ENCODE data around the gene LRMDA. TPM values are rescaled to one million over a fixed set of nuclear protein-coding genes. Genes with fewer than 3 reads are reported as not detected.

The LRMDA gene
- total RNA-seq, 1 experiment from 2014 or later, result 4.8 TPM

- ChIA-PET POLR2A (no interaction called here), RAD21 (ENCODE audit: low non-redundant PET in 1 of 2, low total read pairs in 2 of 2, uncharacterized antibody in 2 of 2, unreplicated experiment in 2 of 2) (no interaction called here), CTCF (no interaction called here)
- Histone ChIP-seq H3K9me3 (ENCODE audit: control insufficient read depth in 1 of 2, insufficient read depth in 1 of 2, low read depth in 1 of 2, low read length in 2 of 2) (no peaks in the 10 kb centered on the region), H3K9ac (ENCODE audit: low read length) (no peak overlapping the region), H3K27ac (ENCODE audit: low read depth, low read length) (no peak overlapping the region), H3K27me3 (ENCODE audit: insufficient read depth, low read length) (peaks cover 4% of the 10 kb centered on the region; the same call in 1 of the 2 replicates), H3K4me2 (ENCODE audit: low read length) (peak overlapping the region; percentile 46), H3K4me1 (ENCODE audit: control insufficient read depth in 1 of 2, insufficient read depth in 2 of 2, low read length in 2 of 2) (peaks cover 27 to 37% of the 10 kb centered on the region in 2 experiments), H3K9me2 (ENCODE audit: insufficient read depth) (no peaks in the 10 kb centered on the region), H3K79me2 (ENCODE audit: insufficient read depth, low read length) (no peaks in the 10 kb centered on the region), H2AFZ (ENCODE audit: low read depth, low read length, poor library complexity, severe bottlenecking) (no peak overlapping the region), H3K36me3 (ENCODE audit: control insufficient read depth in 1 of 2, insufficient read depth in 2 of 2, low read length in 2 of 2) (no peaks in the 10 kb centered on the region), H4K20me1 (ENCODE audit: insufficient read depth) (no peaks in the 10 kb centered on the region), H3K4me3 (replicated peaks in 1 of 2; ENCODE audit: low read depth in 1 of 2, low read length in 2 of 2) (no peak overlapping the region)
- BruUV-seq (replicated peaks), result no TSS peak
- intact Hi-C loops (cut with micrococcal nuclease), result no loop called here
- TF ChIP-seq EGR1 (IDR thresholded peaks at IDR 0.05; ENCODE audit: low read depth), result no peak
- TF ChIP-seq, protein P1, sequence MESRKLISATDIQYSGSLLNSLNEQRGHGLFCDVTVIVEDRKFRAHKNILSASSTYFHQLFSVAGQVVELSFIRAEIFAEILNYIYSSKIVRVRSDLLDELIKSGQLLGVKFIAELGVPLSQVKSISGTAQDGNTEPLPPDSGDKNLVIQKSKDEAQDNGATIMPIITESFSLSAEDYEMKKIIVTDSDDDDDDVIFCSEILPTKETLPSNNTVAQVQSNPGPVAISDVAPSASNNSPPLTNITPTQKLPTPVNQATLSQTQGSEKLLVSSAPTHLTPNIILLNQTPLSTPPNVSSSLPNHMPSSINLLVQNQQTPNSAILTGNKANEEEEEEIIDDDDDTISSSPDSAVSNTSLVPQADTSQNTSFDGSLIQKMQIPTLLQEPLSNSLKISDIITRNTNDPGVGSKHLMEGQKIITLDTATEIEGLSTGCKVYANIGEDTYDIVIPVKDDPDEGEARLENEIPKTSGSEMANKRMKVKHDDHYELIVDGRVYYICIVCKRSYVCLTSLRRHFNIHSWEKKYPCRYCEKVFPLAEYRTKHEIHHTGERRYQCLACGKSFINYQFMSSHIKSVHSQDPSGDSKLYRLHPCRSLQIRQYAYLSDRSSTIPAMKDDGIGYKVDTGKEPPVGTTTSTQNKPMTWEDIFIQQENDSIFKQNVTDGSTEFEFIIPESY (IDR thresholded peaks at IDR 0.05; ENCODE audit: extremely low read depth, insufficient replicate concordance, low read length), result no peak
- TF ChIP-seq MAX (IDR thresholded peaks at IDR 0.05), result no peak
- TF ChIP-seq REST (IDR thresholded peaks at IDR 0.05; ENCODE audit: low read depth), result no peak
- TF ChIP-seq ZNF274 (IDR thresholded peaks at IDR 0.05; ENCODE audit: low read depth, low read length), result no peak
- TF ChIP-seq FOSL1 (IDR thresholded peaks at IDR 0.05; ENCODE audit: low read depth), result no peak
- TF ChIP-seq POLR2A (IDR thresholded peaks at IDR 0.05; ENCODE audit: borderline replicate concordance, extremely low read depth, insufficient read depth, insufficient read length), result no peak
- TF ChIP-seq SRF (IDR thresholded peaks at IDR 0.05; ENCODE audit: low read depth), result no peak
- no peak for TF ChIP-seq SIN3A (IDR thresholded peaks at IDR 0.05; ENCODE audit: low read depth)
- TF ChIP-seq ATF3 (IDR thresholded peaks at IDR 0.05), result no peak
- TF ChIP-seq JUND (IDR thresholded peaks at IDR 0.05), result no peak
- no peak for TF ChIP-seq YY1 (IDR thresholded peaks at IDR 0.05; ENCODE audit: extremely low read depth, insufficient replicate concordance, low read depth, low read length)
- TF ChIP-seq ELF1 (IDR thresholded peaks at IDR 0.05; ENCODE audit: borderline replicate concordance, low read depth), result no peak
- no peak for TF ChIP-seq CTCF (IDR thresholded peaks at IDR 0.05 in 2 of 3, conservative IDR thresholded peaks at IDR 0.05 in 1 of 3; ENCODE audit: borderline replicate concordance in 1 of 3, insufficient read depth in 1 of 3, low read depth in 2 of 3, low read length in 2 of 3)
- ATAC-seq (no peak; the same call in 1 of the 2 replicates), DNase-seq (ENCODE audit: low read depth, low spot score) (no peak)
Observed at GRCh38 chr10:76080451-76080850, 649.0 kb downstream of the LRMDA start.

Data from HCT116 (cell line).